AG08395 (cell line): ENCODE measurements around the gene WARS2.
A peak's percentile ranks its signal among the peaks of the same experiment; 100 is the strongest.
"Not testable (repeated sequence)": the region's sequence is repeated elsewhere in the genome, so short reads cannot be mapped to it uniquely, and the experiment has no call there.

Experiments used
- DNase-seq: peaks from one replicate; pipeline ENCODE4 v3.0.0; 2012; ENCODE audit warnings: mixed read lengths, low spot score

WARS2 gene

DNA sequence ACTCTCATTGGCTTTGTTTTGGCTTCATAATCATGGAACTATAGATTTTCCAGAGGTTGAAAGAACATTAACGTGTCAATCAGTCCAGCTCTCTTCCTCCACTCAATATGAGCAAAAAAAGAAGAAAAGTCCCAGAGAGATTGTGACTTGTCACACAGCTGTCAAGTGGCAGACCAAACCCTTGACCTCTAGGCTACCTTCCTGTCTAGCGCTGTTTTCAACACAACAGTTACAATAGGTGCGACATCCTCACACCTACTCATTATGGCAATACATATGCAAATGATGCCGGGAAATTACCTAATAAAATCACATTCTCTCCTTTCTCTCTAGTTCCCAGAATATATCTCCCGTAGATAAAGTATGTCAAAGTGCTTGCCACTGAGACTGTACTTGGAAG, 1.1 kb downstream of the WARS2 start:
- no peak for DNase-seq

DNA sequence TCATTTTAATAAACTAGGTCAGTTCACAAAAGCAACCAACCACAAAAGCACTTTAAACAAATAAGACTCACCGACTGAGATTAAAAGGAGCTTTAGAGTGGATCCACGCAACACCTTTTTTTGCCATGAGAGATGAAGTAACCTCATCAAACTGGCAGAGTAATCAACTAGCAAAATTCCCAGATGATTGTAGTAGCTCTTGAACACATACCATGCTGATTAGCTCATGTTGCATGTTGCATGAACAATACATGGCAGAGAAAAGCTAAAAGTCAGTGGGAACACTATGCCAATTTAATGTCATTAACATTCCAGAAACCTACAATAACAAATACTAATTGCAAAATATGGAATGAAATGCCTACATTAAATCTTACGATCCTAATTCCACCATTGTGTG, 4.1 kb downstream of the WARS2 start:
- peak; percentile 10 for DNase-seq

DNA sequence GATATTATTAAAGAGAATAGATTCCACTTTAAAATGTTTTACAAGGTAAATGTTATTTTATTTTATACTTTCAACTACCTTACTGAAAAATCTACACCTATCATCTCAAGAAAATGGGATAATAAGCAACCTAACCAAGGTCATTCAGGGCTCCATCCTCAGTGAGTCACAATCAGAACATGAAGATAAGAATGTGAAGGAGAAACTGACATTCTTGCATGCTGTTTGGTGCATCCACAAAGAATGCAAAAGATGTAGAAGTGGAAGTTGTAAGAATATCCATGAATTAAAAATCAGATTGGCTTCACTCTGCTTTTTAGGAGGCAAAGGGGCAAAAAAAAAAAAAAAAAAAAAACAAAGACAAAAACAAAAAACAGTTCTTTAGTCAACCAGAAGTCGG, 6.5 kb downstream of the WARS2 start:
- DNase-seq = peak; percentile 53

- no peak for DNase-seq
These were observed 8.3 kb downstream of the WARS2 start for GRCh38 chr1:119132179-119132578.

GRCh38 chr1:119125874-119126273, 14.6 kb downstream of the WARS2 start:
- no peak for DNase-seq

GRCh38 chr1:119124764-119125163, 15.7 kb downstream of the WARS2 start:
- no peak for DNase-seq

DNA sequence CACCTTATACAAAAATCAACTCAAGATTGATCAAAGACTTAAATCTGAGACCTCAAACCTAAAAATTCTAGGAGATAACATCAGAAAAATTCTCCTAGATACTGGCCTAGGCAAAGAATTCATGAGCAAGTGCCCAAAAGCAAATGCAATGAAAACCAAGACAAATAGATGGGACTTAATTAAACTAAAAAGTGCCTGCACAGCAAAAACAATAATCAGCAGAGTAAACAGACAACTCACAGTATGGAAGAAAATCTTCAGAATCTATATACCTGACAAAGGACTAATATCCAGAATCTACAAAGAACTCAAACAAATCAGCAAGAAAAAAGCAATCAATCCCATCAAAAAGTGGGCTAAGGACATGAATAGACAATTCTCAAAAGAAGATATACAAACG, 18.6 kb downstream of the WARS2 start:
- not testable (repeated sequence) for DNase-seq

DNA sequence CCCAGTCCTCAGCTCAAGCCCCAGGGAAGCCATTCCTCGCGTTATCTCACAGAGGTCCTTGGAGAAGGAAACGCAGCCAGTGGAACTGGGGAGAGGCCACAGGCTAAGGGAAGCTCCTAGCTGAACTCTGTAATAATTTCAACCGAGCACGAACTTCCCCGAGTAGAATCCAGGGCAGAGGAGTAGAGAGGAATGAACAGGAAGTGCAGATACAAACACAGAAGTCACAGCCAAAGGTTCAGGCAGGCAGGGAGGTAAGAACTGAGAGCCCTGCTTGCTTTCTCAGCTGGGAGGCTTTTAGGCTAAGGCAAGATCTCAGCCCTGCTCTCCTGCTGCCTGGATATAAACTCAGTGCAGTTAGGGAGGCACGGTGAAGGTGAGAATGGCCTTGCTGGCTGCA, 23.7 kb downstream of the WARS2 start:
- no peak for DNase-seq

DNA sequence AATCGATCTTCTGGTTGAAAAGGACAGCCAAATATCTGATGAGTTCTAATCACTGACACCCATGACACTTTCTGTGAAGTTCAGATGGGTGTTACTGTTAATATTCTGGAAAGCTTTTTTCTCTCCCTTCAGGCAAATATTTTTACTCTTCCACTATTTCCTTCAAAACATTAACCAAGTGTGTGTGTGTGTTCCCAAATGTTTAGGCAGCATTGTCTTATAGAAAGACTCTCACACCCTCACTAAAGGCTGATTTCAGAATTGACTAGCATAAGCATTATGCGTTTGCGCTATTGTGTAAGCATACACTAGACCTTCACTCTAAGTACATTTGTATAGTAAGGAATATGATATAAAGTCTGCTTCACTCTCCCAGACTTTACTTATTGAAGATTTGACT, 24.7 kb downstream of the WARS2 start:
- DNase-seq = no peak

DNA sequence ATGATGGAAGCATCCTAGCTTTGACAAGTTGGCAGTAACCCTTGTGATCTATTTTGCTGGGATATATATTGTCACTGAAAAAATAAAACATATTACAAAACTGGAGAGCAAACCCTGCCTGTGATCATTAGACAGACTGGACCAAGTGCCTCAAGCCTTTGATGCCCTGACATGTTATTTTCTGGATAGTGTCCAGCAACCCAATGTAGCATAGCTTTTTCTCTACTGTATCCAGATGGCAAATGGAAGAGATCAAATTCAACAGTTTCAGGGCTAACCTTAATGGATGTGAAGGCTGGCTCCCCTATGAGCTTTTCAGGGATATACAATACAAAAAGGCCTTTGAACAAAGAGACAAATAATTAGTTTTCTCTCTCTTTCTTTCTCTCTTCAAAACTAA, 25.1 kb downstream of the WARS2 start:
- no peak for DNase-seq

- no peak for DNase-seq
These were observed 25.7 kb downstream of the WARS2 start for GRCh38 chr1:119114786-119115185.

DNA sequence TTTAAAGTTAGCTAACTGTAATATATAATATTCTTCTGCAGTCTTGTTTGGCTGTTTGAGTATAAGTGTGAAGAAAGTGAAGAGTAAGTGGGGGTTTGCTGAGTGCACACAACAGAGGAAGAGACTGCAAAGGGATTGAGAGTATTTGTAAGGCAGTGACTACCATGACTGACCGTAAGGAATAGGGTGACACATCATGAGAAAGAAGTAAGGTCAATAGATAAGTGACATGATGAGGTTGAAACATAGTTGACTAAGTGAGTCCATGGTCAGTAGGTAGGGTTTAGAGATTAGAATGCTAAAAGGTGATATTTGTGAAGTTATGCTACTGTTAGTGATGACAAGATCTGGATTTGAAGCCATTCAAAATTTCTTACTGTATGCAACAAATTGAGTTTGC, 27.7 kb downstream of the WARS2 start:
- no peak for DNase-seq

- no peak for DNase-seq
These were observed 28.2 kb downstream of the WARS2 start for GRCh38 chr1:119112244-119112643.

- DNase-seq = no peak
These were observed 31.5 kb downstream of the WARS2 start for GRCh38 chr1:119108988-119109387.

- DNase-seq = no peak
These were observed 36.7 kb downstream of the WARS2 start for GRCh38 chr1:119103764-119104163.

DNA sequence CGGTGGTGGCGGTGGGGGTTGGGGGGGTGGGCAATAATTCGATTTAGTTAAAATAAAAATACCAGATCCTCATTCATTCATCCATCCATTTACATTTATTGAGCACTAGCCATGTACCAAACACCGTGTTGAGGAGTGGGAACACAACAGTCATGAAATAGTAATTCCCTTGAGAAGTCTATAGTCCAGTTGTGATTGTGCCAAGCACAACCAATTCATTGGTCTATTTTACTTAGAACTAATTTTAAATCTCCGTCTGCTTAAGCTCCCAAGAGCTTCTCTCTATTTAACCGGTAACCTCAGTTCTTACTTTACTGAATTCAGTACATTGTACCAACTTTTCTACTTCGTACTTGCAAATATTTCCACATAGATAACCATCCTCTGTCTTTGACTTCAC, 38.4 kb downstream of the WARS2 start:
- DNase-seq = no peak

GRCh38 chr1:119101563-119101962, 38.9 kb downstream of the WARS2 start:
- peak; percentile 74 for DNase-seq

DNA sequence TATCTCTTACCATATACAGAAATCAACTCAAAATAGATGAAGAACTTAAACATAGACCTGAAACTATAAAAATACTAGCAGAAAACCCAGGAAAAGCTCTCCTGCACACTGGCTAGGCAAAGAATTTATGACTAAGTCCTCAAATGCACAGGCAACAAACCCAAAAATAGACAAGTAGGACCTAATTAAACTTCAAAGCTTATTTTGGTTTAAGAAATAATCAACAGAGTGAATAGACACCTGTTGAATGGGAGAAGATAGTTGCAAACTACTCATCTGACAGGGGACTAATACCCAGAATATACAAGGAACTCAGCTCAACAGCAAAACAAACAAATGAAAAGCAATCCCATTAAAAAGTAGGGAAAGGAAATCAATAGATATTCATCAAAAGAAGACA, 40.7 kb downstream of the WARS2 start:
- DNase-seq = no peak

- DNase-seq = peak; percentile 31
These were observed 43.1 kb downstream of the WARS2 start for GRCh38 chr1:119097380-119097779.

- no peak for DNase-seq
These were observed 46.7 kb downstream of the WARS2 start for GRCh38 chr1:119093721-119094120.

DNA sequence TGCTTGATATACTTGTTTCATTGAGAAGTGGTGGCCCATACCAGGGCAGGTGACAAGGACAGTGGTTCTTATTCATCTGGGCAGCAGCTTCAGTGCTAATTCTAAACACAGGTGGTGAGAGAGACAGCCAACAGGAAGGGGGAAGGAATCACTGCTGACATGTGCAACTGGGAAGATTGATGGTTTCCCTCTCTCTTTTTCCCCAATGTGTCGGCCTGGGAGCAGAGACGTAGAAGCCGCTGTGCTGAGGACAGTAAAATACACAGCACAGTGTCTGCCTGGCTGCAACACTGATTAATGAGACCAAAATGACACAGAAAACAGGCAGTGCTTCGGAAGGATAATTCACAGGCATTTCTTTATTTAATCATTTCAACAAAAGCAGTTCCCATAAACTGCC, 48.8 kb downstream of the WARS2 start:
- DNase-seq = no peak

GRCh38 chr1:119090250-119090649, 50.2 kb downstream of the WARS2 start:
- DNase-seq = no peak

DNA sequence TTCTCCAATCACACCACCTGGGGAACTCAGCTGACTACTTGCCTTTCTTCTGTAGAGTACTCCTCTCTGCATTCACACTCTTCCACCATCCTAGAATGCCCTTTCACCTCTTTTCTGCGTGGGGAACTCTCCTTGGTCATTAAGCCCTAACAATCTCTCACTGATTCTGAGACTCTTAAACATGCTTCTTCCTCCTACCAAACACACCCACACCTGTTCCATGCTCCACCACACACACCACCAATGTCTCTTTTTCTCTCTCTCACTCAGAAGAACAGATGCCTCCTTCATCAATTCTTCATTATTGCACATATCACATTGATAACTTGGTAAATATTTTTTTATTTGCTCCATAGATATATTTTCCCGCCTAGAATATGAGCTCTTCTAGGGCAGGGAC, 53.6 kb downstream of the WARS2 start:
- DNase-seq = no peak

DNA sequence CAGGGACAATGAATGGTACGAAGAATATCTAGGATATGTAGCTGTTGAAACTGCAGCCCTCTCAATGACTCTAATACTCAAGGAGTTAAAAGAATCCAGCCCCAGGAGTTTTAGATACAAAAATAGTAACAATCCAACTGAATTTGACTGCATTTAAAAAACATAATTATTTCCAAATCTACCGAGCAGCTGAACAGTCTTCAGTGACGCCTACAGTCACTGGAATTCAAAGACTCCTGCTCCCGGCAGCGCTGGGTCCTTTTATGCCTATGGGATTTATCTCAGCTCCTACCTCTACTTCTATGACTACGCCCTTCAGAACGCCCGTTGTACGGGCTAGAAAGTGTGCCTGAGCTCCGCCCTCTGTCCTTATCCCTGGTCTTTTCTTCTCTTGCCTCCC, 55.7 kb downstream of the WARS2 start:
- no peak for DNase-seq

GRCh38 chr1:119083980-119084379, 56.5 kb downstream of the WARS2 start:
- DNase-seq = no peak
